ENCODE measurements around the gene XDH.

XDH gene

DNA sequence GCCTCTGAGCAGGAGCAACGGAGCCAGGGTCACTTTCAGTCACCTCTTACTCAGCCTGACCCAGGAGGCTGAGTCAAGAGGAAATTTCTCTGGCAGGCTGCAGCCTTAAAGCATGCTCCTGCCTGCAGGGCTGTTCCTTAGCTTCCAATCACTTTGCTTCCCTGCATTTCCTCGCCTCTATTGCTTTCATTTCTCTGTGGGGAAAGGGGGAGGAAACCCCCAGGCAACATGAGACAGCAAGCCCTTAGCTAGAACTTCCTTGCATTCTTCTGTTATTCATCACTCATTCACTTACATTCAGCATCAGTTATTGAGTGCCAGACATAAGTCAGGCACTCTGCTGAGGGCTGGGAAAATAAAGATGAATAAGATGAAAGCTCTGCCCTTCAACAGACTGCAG lies 13.0 kb downstream of the XDH start:
- DNase-seq, result no peak

GRCh38 chr2:31398881-31399280 lies 15.7 kb downstream of the XDH start:
- DNase-seq, result no peak

DNA sequence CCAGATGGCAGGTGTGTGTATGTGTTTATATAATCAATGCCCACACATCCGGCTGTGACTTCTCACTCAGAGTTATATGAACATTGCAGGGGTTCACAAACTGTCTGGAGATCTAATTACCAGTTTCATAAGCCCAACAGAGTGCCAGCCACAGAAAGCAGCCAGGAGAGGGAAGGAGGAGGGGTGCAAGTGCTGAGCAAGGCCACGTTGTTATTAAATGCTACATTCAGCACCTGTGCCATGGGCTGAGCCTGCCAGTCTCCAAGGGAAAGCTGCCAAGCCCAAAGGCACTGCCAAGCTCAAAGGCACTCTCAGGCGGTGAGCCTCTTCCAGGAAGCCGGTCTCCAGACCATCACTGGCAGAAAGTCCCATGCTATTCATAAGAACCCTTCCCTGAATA lies 17.4 kb downstream of the XDH start:
- DNase-seq, result no peak

DNA sequence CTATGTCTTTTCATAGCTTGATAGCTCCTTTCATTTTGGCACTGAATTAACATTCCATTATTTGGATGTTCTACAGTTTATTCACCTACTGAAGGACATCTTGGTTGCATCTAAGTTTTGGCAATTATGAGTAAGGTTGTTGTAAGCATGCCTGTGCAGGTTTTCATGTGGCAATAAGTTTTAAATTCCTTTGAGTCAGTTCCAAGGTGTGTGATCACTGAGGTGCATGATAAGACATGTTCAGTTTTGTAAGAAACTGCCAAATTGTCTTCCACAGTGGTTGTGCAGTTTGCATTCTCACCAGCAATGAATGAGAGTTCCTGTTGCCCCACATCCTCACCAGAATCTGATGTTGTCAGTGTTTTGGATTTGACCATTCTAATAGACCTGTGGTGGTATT lies 24.2 kb downstream of the XDH start:
- DNase-seq, result no peak

DNA sequence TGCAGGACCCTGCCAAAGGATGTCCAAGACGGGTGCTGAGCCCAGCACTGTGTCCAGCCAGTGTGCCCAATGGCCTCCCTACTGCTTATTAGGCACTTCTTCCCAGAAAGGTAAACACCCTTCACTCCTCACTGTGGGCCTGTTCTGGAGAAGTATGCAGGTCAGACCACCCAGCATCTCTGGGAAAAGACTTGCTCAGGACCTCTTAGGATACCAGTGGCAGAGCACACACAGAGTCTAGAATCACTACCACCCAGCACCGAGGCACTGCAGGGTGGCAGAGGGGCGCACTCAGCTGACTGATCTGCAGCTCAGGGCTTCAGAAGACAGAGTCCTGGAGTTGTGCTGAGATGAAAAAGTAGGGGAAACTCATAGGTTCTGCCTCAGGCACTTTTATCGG lies 25.8 kb downstream of the XDH start:
- DNase-seq, result no peak

GRCh38 chr2:31387850-31388249 lies 26.7 kb downstream of the XDH start:
- no peak for DNase-seq

DNA sequence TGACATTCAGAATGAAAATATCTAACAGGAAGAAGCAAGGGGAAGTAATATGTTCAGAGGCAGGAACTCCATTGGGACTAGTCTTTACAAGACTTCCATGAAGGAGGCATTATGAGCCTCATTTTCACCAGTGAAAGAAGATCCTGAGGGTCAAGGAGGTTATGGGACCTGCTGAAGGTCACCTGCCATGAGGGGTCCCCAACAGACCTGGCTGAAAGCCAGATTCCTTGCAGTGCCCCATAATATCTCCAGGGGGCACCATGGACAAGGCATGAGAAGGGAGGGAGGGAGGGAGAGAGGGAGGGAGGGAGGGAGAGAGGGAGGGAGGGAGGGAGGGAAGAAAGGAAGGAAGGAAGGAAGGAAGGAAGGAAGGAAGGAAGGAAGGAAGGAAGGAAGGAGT lies 27.9 kb downstream of the XDH start:
- DNase-seq, result no peak

- DNase-seq, result no peak
Observed at GRCh38 chr2:31386172-31386571, 28.4 kb downstream of the XDH start.

GRCh38 chr2:31384771-31385276 lies 29.7 kb downstream of the XDH start:
- DNase-seq, result no peak

- no peak for DNase-seq
Observed at GRCh38 chr2:31384351-31384750, 30.2 kb downstream of the XDH start.

- no peak for DNase-seq
Observed at GRCh38 chr2:31383471-31384153, 30.9 kb downstream of the XDH start.

DNA sequence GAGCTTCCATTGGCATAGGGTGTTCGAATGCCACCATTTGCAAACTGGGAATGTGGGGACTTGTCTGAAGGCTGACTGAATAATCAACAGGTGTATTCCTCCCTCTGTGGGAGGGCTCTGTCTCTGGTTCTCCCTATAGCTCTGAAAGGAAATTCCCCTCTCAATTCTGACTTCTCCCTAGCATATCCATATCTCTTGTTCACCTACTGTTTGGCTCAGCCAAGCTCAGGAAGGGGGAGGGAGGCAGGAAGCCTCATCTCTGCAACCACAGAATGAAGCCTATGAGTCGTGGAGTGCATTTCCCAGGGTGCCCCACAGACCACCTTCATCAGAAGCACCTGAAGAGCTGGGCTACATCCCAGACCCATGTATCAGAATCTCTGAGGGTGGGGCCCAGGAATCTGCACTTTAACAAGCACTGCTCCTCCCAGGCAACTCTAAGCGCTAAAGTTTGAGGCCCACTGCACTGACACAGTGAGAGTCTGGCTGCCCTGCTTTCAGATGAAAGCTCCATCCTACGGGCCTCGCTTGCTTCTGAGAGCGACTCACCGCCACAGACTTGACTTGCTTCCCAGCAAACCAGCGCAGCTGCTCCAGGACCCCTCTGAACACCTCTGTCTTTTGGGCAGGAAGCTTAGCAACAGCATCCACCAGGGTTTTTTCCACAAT lies 32.0 kb downstream of the XDH start:
- DNase-seq, result no peak

DNA sequence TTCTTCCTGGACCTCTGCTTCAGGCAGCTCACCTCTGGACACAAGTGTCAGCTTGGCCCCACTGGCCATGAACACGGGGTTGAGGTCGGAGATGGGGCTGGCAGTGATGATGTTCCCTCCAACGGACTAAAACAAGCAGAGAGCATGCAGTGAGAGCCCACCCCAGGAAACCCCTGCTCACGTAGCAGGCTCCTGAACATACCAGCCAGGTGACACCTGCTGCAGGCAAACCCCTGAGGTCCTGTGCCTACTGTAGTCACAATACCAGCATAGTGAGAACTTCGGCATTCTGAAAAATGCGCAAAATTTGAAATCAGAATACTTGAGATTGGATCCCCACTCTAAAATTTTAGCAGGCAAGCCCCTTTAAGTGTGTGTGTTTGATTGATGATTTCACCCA lies 32.9 kb downstream of the XDH start:
- no peak for DNase-seq

GRCh38 chr2:31380243-31380642 lies 34.3 kb downstream of the XDH start:
- no peak for DNase-seq

- no peak for DNase-seq
Observed at GRCh38 chr2:31379747-31380146, 34.8 kb downstream of the XDH start.

DNA sequence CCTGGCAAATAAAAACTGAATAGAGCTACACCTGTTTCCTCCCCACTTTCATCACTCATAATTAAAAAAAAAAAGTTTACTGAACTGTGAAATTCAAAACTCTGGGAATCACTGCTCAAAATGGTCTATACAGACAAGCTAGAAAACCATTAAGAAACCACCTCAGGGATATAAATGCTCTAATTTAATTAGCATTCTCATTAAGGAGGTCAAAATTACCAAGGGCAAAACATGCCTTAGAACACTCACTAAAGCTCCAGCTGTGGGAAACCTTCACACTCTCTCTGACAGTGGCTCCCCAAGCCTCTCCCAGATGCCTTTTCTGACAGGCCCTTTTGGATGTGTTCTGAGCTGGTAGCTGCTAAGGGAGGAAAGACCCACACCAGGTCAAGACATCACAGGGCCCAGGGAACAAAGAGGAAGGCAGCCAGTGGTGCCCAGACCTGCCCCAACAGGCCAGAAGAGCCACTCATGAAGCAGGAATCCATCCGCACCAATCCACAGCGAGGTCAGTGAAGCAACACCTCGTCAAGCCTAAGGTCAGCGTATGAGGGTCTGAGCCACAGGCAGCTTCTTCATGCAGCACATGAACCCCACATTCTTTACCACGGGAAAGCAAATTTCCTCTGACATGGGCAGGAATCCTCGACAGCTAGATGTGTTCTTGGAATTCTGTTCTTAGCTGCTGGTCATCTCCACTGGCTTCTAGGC lies 35.6 kb downstream of the XDH start:
- DNase-seq, result no peak

DNA sequence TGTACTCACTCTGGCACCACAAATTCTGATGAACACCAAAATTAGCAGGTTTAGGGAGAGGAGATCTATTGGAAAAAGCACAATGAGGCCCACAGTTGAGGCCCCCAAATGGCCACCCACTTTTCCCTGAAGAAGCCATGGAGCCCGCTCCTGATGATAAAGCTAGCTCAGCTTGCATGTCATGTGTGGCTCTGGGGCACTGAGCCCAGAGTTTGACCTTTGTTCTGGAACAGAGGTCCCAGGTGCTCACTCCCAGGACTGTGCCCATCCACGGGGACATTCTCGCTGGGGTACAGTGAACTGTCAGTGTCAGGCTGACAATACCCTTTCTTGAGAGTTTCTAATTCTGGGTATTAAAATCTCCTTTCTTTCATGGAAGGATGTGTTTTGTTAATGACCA lies 36.2 kb downstream of the XDH start:
- no peak for DNase-seq

DNA sequence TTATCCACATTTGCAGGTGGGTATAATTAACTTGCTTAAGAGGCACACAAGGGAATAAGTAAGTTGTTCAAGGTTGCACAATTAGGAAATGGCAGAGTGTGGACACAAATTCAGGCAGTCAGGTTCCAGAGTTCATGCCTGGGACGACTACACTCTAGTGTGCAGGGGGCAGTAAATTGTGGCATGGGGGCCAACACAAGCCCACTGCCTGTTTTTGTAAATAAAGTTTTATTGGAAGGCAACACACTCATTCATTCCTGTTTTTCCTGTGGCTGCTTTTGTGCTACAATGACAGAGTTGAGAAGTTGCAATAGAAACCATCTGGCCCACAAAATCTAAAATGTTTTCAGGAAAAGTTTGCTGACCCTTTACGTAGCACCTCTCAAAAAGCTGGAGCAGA lies 41.4 kb downstream of the XDH start:
- DNase-seq, result no peak

- no peak for DNase-seq
Observed at GRCh38 chr2:31372097-31372496, 42.4 kb downstream of the XDH start.

GRCh38 chr2:31371691-31372090 lies 42.9 kb downstream of the XDH start:
- no peak for DNase-seq

- DNase-seq, result no peak
Observed at GRCh38 chr2:31366733-31367132, 47.8 kb downstream of the XDH start.

DNA sequence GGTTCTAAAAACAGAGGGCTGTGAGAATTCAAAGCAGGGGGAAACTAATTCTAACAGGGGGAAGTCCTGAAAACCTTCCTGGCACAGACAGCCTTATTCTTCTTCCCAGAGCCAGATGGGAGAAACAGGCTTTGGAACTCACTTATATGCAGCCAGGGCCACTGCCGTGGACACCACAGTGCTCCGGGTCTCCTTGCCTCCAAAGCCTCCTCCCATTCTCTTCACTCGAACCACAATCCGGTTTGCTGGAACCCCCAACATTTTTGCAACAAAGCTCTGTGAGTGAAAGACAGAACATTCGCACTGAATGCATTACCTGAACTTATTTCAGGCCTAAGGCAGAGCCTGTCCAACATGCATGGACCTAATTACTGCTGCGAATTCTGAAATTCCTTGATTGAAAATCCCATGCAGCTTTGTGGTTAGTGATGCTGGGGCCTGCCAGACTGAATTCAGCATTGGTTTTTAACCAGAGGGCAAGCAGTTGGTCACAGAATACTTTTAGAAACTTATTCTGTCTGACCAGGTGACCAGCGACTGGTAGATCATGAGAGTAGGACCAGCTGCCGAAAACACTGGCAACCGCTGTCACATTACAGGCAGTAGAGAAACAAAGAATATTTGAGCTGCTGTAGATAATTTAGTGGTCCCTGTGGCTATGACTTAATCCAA lies 48.6 kb downstream of the XDH start:
- DNase-seq, result no peak

- DNase-seq, result no peak
Observed at GRCh38 chr2:31365348-31365747, 49.2 kb downstream of the XDH start.
